ENCODE measurements around the gene CRMP1.

GRCh38 chr4:5869966-5870619 is 22.8 kb downstream of the CRMP1 start:
- no peak for TF ChIP-seq CTCF (IDR thresholded peaks at IDR 0.05; ENCODE audit: extremely low read depth in 1 of 2, insufficient read depth in 1 of 2, low read depth in 1 of 2, low read length in 2 of 2)
- no peak for TF ChIP-seq POLR2A (IDR thresholded peaks at IDR 0.05; ENCODE audit: low read depth, low read length)
- no peak for TF ChIP-seq EZH2 (IDR thresholded peaks at IDR 0.05; ENCODE audit: borderline replicate concordance, low read depth, low read length, severe bottlenecking)
- TF ChIP-seq POLR2AphosphoS5 (IDR thresholded peaks at IDR 0.05; ENCODE audit: insufficient read depth, low read depth, low read length): no peak
- TF ChIP-seq JUN (IDR thresholded peaks at IDR 0.05; ENCODE audit: borderline replicate concordance, insufficient read depth, insufficient read length, low read depth): no peak
- no peak for TF ChIP-seq MAX (IDR thresholded peaks at IDR 0.05; ENCODE audit: insufficient read depth, insufficient read length)
